Epithelial cell of esophagus (primary cell): Measurements from ENCODE around the gene DUXA.

ENCODE experiments used
- DNase-seq: peaks from one replicate; pipeline ENCODE4 v3.0.0; 2010; ENCODE audit warnings: low read depth
- H3K4me3 ChIP-seq: 2 replicates; pipeline ENCODE4 v1.5.1; 2011; ENCODE audit warnings: mild to moderate bottlenecking, low read length, control low read depth
- CTCF ChIP-seq: IDR thresholded peaks from 2 replicates; pipeline ENCODE4 v1.5.1; 2011; ENCODE audit warnings: low read depth, mild to moderate bottlenecking, low read length, control low read depth, inconsistent platforms; ENCODE audit not compliant: insufficient read depth; ENCODE audit errors: missing control alignments

Gene DUXA

GRCh38 chr19:57191141-57192076 lies 24.1 kb upstream of the DUXA start, which contains the start of gene ZNF264:
Gene ZNF264 (plus strand): TSS chr19:57191500. CDS start chr19:57191914, 414 bp downstream.
- no peak for TF ChIP-seq CTCF
- peak within 1 kb of the TSS; percentile 92 for H3K4me3 ChIP-seq
- peak; percentile 88 for DNase-seq

- no peak overlapping the region for H3K4me3 ChIP-seq
- no peak for TF ChIP-seq CTCF
- no peak for DNase-seq
Observed at GRCh38 chr19:57190301-57190700, 23.0 kb upstream of the DUXA start.

- H3K4me3 ChIP-seq, result peak overlapping the region; percentile 34
- DNase-seq, result peak; percentile 34
- TF ChIP-seq CTCF, result no peak
Observed at GRCh38 chr19:57171551-57172081, 4.3 kb upstream of the DUXA start.

- peak; percentile 67 for DNase-seq
- TF ChIP-seq CTCF, result no peak
Observed at GRCh38 chr19:57165846-57166245, 1.4 kb downstream of the DUXA start.

GRCh38 chr19:57161985-57162539 lies 5.2 kb downstream of the DUXA start:
- H3K4me3 ChIP-seq, result no peak overlapping the region
- no peak for DNase-seq
- TF ChIP-seq CTCF, result no peak

More at GRCh38 chr19:57165846-57166245, 1.4 kb downstream of the DUXA start:
- no peak overlapping the region for H3K4me3 ChIP-seq

- H3K4me3 ChIP-seq, result no peak overlapping the region
- no peak for DNase-seq
- TF ChIP-seq CTCF, result no peak
Observed at GRCh38 chr19:57152921-57153320, 14.4 kb downstream of the DUXA start.
